Astrocyte of the cerebellum (primary cell): ENCODE data around the gene SPACA7.
"Not testable (repeated sequence)": the region's sequence is repeated elsewhere in the genome, so short reads cannot be mapped to it uniquely, and the experiment has no call there.

Experiments
- DNase-seq: peaks from one replicate; pipeline ENCODE4 v3.0.0-alpha.2; 2011; ENCODE audit warnings: low read depth
- H3K4me3 ChIP-seq: 2 replicates; pipeline ENCODE4 v1.5.1; 2011; ENCODE audit warnings: mild to moderate bottlenecking, low read depth, low read length, moderate library complexity
- in situ Hi-C: cut with HindIII; loops from 2 replicates; pipeline ENCODE4 v1.10.0; 2017; ENCODE audit warnings: low sequenced_read_pairs
- TF ChIP-seq, protein P1 (sequence below): IDR thresholded peaks from 2 replicates; pipeline ENCODE4 v1.5.1; 2012; ENCODE audit warnings: low read length, low read depth, moderate library complexity, mild to moderate bottlenecking; ENCODE audit errors: missing control alignments

Gene SPACA7

DNA sequence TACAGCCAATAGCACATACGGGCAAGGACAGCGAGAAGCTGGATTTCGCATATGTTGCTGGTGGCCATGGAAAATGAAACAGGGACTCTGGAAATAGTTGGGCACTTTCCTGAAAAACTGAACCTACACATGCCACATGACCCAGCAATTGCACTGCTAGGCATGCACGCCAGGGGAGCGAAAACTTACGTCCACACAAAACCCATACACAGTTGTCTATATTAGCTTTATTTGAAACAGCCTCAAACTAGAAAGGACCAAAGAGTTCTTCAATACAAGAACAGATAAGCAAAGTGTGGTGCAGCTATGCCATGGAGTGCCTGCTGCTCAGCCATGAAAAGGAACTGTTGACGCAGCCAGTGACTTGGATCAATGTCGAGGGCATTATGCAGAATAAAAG is 7.3 kb upstream of the SPACA7 start:
- in situ Hi-C loops, result no loop called here
- TF ChIP-seq, protein P1, sequence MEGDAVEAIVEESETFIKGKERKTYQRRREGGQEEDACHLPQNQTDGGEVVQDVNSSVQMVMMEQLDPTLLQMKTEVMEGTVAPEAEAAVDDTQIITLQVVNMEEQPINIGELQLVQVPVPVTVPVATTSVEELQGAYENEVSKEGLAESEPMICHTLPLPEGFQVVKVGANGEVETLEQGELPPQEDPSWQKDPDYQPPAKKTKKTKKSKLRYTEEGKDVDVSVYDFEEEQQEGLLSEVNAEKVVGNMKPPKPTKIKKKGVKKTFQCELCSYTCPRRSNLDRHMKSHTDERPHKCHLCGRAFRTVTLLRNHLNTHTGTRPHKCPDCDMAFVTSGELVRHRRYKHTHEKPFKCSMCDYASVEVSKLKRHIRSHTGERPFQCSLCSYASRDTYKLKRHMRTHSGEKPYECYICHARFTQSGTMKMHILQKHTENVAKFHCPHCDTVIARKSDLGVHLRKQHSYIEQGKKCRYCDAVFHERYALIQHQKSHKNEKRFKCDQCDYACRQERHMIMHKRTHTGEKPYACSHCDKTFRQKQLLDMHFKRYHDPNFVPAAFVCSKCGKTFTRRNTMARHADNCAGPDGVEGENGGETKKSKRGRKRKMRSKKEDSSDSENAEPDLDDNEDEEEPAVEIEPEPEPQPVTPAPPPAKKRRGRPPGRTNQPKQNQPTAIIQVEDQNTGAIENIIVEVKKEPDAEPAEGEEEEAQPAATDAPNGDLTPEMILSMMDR, result no peak
- no peak for DNase-seq
- no peak overlapping the region for H3K4me3 ChIP-seq

DNA sequence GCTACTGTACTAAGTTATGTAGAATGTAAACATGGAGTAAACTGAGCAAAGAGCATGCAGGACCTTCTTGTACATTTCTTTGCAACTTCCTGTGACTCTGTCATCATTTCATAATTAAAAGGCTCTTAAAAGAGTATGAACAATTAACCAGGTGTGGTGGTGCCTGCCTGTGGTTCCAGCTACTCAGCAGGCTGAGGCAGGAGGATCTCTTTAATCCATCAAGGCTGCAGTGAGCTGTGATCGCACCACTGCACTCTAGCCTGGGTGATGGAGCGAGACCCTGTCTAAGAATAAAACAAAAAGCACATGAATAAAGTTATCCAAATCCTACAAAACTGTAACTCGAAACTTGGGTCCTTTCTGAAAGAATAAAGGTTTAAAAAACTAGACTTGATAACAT is 5.8 kb upstream of the SPACA7 start:
- TF ChIP-seq, protein P1, result no peak
- in situ Hi-C loops, result no loop called here
- no peak overlapping the region for H3K4me3 ChIP-seq
- no peak for DNase-seq

DNA sequence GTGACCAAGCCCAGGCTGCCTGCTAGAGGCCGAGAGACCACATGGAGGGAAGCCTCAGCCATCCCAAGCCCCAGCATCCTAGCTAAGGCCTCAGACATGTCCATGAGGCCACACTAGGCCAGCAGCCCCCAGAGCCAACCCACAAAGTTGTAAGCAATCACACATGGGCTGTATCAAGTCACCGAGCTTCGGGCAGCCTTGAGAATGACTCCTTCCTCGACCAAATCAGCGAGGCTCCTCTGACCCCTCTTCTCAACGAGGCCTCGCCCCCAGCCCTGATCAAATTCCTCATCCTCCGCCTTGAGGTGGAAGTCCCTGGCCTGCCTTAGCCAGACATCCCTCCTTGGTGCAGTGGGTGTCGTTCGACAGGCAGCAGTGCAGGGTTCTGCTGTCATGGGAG is 1.9 kb upstream of the SPACA7 start:
- TF ChIP-seq, protein P1, result no peak
- in situ Hi-C loops, result no loop called here

DNA sequence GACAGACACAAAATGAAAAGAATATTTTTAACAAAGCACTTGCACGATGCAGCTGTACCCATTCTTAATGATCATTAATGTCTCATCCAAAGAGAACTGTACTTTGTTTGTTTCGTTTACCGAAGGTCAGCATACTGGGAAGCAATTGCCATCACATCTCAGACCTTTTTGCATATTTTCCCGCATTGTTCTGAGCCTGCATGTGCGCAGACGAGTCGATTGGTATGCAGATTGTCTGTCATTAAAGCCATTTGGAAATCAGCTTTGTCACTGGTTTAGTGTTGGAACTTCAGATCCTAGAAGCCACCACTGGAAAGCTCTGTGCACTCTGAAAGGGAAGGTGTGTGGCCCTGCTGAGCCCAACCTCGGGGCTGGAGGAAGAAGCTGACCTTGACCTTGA is 15.6 kb downstream of the SPACA7 start:
- no peak for DNase-seq
- in situ Hi-C loops, result no loop called here

More for the DNA sequence above, 1.9 kb upstream of the SPACA7 start:
- DNase-seq, result no peak
- H3K4me3 ChIP-seq, result no peak overlapping the region

DNA sequence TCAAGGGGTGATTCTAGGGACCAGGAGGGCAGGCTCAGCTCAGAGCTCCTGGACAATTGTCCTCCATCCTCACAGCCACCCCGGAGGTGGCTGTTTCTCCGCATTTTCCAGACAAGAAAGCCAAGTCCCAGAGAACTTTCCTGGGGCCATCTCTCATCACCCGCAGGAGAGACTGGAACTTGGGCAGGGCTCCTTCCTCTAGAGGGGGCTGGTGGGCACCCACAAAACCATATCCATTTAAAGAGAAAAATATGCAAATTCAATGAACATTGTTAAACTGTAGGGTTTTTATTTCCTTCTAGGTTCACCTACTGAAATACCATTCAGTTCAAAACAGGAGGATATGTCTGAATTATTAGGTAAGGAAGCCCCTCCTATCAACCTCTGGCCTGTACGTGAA is 16.6 kb downstream of the SPACA7 start:
- TF ChIP-seq, protein P1, result no peak
- in situ Hi-C loops, result no loop called here
- no peak for DNase-seq
- no peak overlapping the region for H3K4me3 ChIP-seq

More for the DNA sequence above, 15.6 kb downstream of the SPACA7 start:
- no peak overlapping the region for H3K4me3 ChIP-seq
- TF ChIP-seq, protein P1, result no peak

DNA sequence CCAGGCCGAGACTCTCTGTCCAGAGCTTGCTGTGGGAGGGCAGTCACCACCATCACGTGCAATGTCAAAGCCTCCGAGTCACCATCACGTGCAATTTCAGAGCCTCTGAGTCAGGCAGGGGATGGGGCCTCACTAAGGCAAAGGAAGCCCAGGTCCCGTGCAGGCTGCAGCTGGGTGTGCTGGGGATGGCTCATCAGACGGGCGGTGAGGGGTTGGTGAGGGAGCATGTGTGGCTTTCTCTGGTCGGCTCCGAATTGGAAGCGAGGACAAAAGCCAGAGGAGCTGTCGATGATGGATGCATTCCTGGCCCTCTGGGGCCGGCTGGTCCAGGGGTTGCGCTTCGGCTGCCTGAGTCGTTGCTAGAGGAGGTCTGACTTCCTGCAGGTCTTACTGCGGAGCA is 18.9 kb downstream of the SPACA7 start:
- H3K4me3 ChIP-seq, in situ Hi-C loops, DNase-seq: not testable (repeated sequence)

DNA sequence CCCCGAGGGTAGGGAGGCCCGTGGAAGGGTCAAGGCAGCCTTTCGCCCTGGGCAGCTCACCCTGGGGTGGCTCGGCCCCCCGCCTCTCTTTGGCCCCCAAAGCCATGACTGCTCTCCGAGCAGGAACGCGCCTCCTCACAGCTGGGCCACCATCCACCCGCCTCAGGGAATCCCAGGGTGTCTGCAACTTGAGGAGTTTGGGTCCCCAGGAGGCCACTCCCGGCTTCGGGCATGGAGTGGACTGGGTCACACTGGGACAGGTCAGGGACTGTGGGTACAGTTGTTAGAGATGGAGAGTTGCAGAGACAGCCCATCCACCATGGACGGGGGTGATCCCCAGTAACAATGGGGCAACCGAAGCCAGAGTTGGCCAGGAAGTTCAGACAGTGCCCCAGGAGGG is 19.8 kb downstream of the SPACA7 start:
- DNase-seq, in situ Hi-C loops, H3K4me3 ChIP-seq: not testable (repeated sequence)

DNA sequence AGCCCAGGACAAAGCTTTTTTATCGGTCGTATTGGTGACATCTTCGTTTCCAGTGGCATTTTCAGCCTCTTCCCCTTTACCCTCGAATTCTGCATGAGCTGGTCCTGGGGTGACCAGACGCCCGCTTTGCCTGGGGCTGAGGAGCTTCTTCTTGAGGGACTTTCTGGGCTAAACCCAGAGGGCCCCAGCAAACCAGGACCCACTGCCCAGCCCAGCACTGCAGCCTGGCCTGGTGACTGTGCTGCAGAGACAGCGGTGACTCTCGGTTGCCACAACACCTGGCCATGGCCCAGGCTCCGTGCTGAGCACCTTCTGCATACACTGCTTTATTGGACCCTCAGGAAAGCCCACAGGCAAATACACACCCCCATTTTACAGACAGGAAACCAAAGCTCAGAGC is 21.0 kb downstream of the SPACA7 start:
- DNase-seq, result no peak
- H3K4me3 ChIP-seq, result no peak overlapping the region
- TF ChIP-seq, protein P1, result no peak
- in situ Hi-C loops, result no loop called here

DNA sequence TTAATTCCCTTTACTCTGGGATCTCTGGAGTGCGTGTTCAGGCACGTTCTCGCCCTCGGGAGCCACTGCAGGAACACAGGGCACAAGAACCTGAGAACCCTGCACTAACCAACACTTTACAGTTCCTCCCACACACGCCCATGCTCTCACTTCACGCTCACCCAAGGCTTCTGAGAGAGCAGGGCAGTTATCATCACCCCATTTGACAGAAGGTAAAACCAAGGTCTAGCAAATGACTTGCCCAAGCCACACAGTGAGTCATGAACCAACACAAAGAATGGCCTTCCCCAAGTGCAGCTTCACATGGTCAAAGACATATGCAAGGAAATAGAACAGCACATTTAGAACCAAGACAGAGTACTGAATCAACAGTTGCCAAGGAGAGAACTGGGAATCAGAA is 22.2 kb downstream of the SPACA7 start:
- in situ Hi-C loops, DNase-seq: not testable (repeated sequence)

DNA sequence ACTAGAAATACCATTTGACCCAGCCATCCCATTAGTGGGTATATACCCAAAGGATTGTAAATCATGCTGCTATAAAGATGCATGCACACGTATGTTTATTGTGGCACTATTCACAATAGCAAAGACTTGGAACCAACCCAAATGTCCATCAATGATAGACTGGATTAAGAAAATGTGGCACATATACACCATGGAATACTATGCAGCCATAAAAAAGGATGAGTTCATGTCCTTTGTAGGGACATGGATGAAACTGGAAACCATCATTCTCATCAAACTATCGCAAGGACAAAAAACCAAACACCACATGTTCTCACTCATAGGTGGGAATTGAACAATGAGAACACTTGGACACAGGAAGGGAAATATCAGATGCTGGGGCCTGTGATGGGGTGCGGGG is 33.7 kb downstream of the SPACA7 start:
- DNase-seq, H3K4me3 ChIP-seq, in situ Hi-C loops: not testable (repeated sequence)

More for the DNA sequence above, 22.2 kb downstream of the SPACA7 start:
- H3K4me3 ChIP-seq, result not testable (repeated sequence)
